ENCODE measurements around the gene GPR42.

- no peak for TF ChIP-seq CTCF (IDR thresholded peaks at IDR 0.05 in 8 of 11, conservative IDR thresholded peaks at IDR 0.05 in 3 of 11)
- no peak for TF ChIP-seq POLR2AphosphoS5 (IDR thresholded peaks at IDR 0.05)
- TF ChIP-seq POLR2A (IDR thresholded peaks at IDR 0.05), result no peak
Measured at GRCh38 chr19:35363711-35364425, 7.0 kb upstream of the GPR42 start.

All from spleen (tissue), 7 donors.